Panc1 (cell line): Measurements from ENCODE around the gene RGS18. TPM values are rescaled to one million over a fixed set of nuclear protein-coding genes. Genes with fewer than 3 reads are reported as not detected.

Source experiments
- ATAC-seq: fragments of 200-7000 bp; cut with Tn5 transposase; 2 replicates; pipeline ENCODE4 v1.9.1; 2020; ENCODE audit warnings: mild to moderate bottlenecking, moderate library complexity
- BruUV-seq: library from RNA; stranded (reverse); fragments of 400-500 nt; replicated peaks from 2 replicates; lab custom pipeline; 2021; lab: Mats Ljungman, UMichigan
- CTCF ChIA-PET: fragments of 300-600 bp; sonication (Branson Sonifier 250); formaldehyde crosslinking; loops from one replicate; lab custom pipeline; 2022; ENCODE audit warnings: antibody characterized with exemption; lab: Charles Lee
- POLR2A ChIA-PET: fragments of 300-600 bp; sonication (Branson Sonifier 250); formaldehyde crosslinking; loops from one replicate; lab custom pipeline; 2022; ENCODE audit warnings: antibody characterized with exemption; lab: Charles Lee
- DNase-seq: peaks from one replicate; pipeline ENCODE4 v3.0.0-alpha.2; 2010; ENCODE audit warnings: low read depth, low spot score
- H3K27ac ChIP-seq: 2 replicates; pipeline ENCODE4 v1.5.1; 2011; ENCODE audit warnings: mild to moderate bottlenecking, low read length, inconsistent platforms
- H3K27me3 ChIP-seq: fragments of 200-500 bp; sonication (Bioruptor generic); 2 replicates; pipeline ENCODE4 v1.6.0; 2014; ENCODE audit warnings: low read length, inconsistent platforms; ENCODE audit not compliant: control insufficient read depth, insufficient read depth
- H3K36me3 ChIP-seq: fragments of 200-500 bp; sonication (Bioruptor generic); 2 replicates; pipeline ENCODE4 v1.5.1; 2014; ENCODE audit warnings: inconsistent platforms, mild to moderate bottlenecking, low read length, moderate library complexity; ENCODE audit not compliant: control insufficient read depth, insufficient read depth
- H3K4me1 ChIP-seq: 2 replicates; pipeline ENCODE4 v1.5.1; 2011; ENCODE audit warnings: inconsistent platforms, mild to moderate bottlenecking, low read length, moderate library complexity; ENCODE audit not compliant: control insufficient read depth, insufficient read depth
- H3K4me3 ChIP-seq, 2 experiments: 2 replicates each; pipeline ENCODE4 v1.5.1; 2011 to 2012; ENCODE audit warnings: low read depth in 2 of 2, low read length in 2 of 2, mild to moderate bottlenecking in 2 of 2, inconsistent platforms in 1 of 2, moderate library complexity in 1 of 2
- H3K9me3 ChIP-seq: fragments of 200-500 bp; sonication (Bioruptor generic); 2 replicates; pipeline ENCODE4 v1.5.1; 2014; ENCODE audit warnings: low read depth, mild to moderate bottlenecking, inconsistent platforms, low read length, moderate library complexity; ENCODE audit not compliant: control insufficient read depth, insufficient read depth
- POLR2AphosphoS5 ChIP-seq: IDR thresholded peaks from 2 replicates; pipeline ENCODE4 v1.6.1; 2012; ENCODE audit warnings: mild to moderate bottlenecking, low read depth, low read length, moderate library complexity
- SIN3A ChIP-seq: IDR thresholded peaks from 2 replicates; pipeline ENCODE4 v1.6.1; 2012; ENCODE audit warnings: low read depth, mild to moderate bottlenecking, low read length, moderate library complexity, borderline replicate concordance; ENCODE audit not compliant: insufficient read depth
- TCF7L2 ChIP-seq: IDR thresholded peaks from 2 replicates; pipeline ENCODE4 v1.6.1; 2011; ENCODE audit warnings: mild to moderate bottlenecking, low read depth, low read length, inconsistent platforms
- in situ Hi-C: cut with HindIII; loops from 2 replicates; pipeline ENCODE4 v1.10.0; 2016; ENCODE audit warnings: low sequenced_read_pairs, low pct_unique_long_range_greater_than_20kb
- intact Hi-C: fragments of 100-400 bp; cut with micrococcal nuclease; formaldehyde crosslinking; loops from one replicate; pipeline ENCODE4 v1.10.0; 2022; ENCODE audit not compliant: unreplicated experiment
- total RNA-seq: library from RNA; stranded (reverse); gene quantifications from one replicate; pipeline ENCODE4 v1.2.1, GENCODE V29; 2021; ENCODE audit not compliant: unreplicated experiment
- TF ChIP-seq, protein P1 (sequence below), 2 experiments: IDR thresholded peaks; 2 replicates each; pipeline ENCODE4 v1.6.1; 2011 to 2012; ENCODE audit warnings: low read depth in 2 of 2, control low read depth in 1 of 2, low read length in 1 of 2, mild to moderate bottlenecking in 1 of 2, moderate library complexity in 1 of 2; ENCODE audit not compliant: insufficient read depth in 1 of 2
- TF ChIP-seq, protein P2 (sequence below): fragments of 450-650 bp; IDR thresholded peaks from 2 replicates; pipeline ENCODE4 v1.5.1; 2017; ENCODE audit warnings: mild to moderate bottlenecking

RGS18 gene
- total RNA-seq, 1 experiment from 2014 or later = not detected

GRCh38 chr1:192167011-192167410 is 8.7 kb downstream of the RGS18 start:
- no peak for TF ChIP-seq POLR2AphosphoS5
- TF ChIP-seq, protein P1, sequence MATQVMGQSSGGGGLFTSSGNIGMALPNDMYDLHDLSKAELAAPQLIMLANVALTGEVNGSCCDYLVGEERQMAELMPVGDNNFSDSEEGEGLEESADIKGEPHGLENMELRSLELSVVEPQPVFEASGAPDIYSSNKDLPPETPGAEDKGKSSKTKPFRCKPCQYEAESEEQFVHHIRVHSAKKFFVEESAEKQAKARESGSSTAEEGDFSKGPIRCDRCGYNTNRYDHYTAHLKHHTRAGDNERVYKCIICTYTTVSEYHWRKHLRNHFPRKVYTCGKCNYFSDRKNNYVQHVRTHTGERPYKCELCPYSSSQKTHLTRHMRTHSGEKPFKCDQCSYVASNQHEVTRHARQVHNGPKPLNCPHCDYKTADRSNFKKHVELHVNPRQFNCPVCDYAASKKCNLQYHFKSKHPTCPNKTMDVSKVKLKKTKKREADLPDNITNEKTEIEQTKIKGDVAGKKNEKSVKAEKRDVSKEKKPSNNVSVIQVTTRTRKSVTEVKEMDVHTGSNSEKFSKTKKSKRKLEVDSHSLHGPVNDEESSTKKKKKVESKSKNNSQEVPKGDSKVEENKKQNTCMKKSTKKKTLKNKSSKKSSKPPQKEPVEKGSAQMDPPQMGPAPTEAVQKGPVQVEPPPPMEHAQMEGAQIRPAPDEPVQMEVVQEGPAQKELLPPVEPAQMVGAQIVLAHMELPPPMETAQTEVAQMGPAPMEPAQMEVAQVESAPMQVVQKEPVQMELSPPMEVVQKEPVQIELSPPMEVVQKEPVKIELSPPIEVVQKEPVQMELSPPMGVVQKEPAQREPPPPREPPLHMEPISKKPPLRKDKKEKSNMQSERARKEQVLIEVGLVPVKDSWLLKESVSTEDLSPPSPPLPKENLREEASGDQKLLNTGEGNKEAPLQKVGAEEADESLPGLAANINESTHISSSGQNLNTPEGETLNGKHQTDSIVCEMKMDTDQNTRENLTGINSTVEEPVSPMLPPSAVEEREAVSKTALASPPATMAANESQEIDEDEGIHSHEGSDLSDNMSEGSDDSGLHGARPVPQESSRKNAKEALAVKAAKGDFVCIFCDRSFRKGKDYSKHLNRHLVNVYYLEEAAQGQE (IDR thresholded peaks at IDR 0.05; ENCODE audit: insufficient read depth in 1 of 2, low read depth in 2 of 2, low read length in 1 of 2) = no peak
- TF ChIP-seq, protein P2, sequence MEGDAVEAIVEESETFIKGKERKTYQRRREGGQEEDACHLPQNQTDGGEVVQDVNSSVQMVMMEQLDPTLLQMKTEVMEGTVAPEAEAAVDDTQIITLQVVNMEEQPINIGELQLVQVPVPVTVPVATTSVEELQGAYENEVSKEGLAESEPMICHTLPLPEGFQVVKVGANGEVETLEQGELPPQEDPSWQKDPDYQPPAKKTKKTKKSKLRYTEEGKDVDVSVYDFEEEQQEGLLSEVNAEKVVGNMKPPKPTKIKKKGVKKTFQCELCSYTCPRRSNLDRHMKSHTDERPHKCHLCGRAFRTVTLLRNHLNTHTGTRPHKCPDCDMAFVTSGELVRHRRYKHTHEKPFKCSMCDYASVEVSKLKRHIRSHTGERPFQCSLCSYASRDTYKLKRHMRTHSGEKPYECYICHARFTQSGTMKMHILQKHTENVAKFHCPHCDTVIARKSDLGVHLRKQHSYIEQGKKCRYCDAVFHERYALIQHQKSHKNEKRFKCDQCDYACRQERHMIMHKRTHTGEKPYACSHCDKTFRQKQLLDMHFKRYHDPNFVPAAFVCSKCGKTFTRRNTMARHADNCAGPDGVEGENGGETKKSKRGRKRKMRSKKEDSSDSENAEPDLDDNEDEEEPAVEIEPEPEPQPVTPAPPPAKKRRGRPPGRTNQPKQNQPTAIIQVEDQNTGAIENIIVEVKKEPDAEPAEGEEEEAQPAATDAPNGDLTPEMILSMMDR = no peak
- TF ChIP-seq SIN3A = no peak
- no peak for TF ChIP-seq TCF7L2
- DNase-seq (no peak), ATAC-seq (no peak)
- peaks cover 9% of the 10 kb centered on the region; the same call in 1 of the 2 replicates for H3K9me3 ChIP-seq
- POLR2A ChIA-PET = no interaction called here
- no peaks in the 10 kb centered on the region for H3K27me3 ChIP-seq
- CTCF ChIA-PET = no interaction called here
- no TSS peak for BruUV-seq
- H3K4me3 ChIP-seq = no peak overlapping the region
- no peaks in the 10 kb centered on the region for H3K4me1 ChIP-seq
- intact Hi-C loops (no loop called here), in situ Hi-C loops (no loop called here)
- no peak overlapping the region for H3K27ac ChIP-seq
- no peaks in the 10 kb centered on the region for H3K36me3 ChIP-seq

DNA sequence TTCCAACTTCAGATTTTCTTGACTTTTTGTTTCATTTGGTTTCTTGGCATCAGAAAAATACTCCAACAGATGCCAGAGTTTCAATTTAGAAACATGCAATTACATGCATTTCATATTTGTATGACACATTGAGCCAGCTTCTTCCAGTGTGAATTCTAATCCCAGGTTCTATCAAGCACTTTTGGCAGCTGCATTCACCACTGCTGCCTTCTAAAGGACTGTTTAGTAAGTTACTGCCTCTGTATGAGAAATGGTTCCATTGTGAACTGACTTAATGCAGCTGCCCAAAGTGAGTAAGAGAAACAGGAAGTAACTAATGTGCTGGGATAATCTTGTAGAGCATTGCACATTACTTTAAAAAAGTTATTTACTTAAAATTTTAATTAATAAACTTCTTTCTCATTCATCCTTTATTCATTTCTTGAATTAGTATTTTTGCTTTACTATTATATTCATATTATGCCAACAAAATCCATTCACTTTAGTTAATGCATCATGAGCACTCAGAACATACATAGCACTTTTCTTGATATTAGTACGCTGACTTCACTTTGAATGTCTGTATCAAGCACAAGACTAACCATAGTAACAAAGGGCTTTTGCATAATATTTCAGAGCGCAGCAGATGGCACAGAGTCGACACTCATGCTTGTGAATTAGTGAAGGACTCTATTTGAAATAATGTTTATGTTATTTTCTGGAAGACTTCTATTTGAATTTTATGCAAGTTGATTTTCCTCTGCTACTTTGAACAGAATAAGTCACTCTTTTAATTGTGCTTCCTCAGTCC is 9.8 kb downstream of the RGS18 start:
- in situ Hi-C loops = no loop called here
- Histone ChIP-seq H3K36me3 (no peaks in the 10 kb centered on the region), H3K4me3 (no peak overlapping the region), H3K4me1 (no peaks in the 10 kb centered on the region), H3K27ac (no peak overlapping the region), H3K9me3 (peaks cover 9% of the 10 kb centered on the region; the same call in 1 of the 2 replicates), H3K27me3 (no peaks in the 10 kb centered on the region)
- intact Hi-C loops = no loop called here
- no TSS peak for BruUV-seq
- CTCF ChIA-PET = no interaction called here
- no peak for ATAC-seq
- POLR2A ChIA-PET = no interaction called here
- TF ChIP-seq POLR2AphosphoS5 (no peak), TCF7L2 (no peak), SIN3A (no peak)
- TF ChIP-seq, protein P2 = no peak
- TF ChIP-seq, protein P1 (IDR thresholded peaks at IDR 0.05; ENCODE audit: insufficient read depth in 1 of 2, low read depth in 2 of 2, low read length in 1 of 2) = no peak
- no peak for DNase-seq
